GM13976 (cell line): Measurements from ENCODE around the gene SIRT6.
"Not testable (repeated sequence)": the region's sequence is repeated elsewhere in the genome, so short reads cannot be mapped to it uniquely, and the experiment has no call there.

Source experiments
- DNase-seq: peaks from one replicate; pipeline ENCODE4 v3.0.0; 2012; ENCODE audit warnings: low spot score
- in situ Hi-C: fragments of 300-500 bp; cut with MboI; formaldehyde crosslinking; loops from one replicate; pipeline ENCODE4 v1.12.0; 2022; ENCODE audit warnings: low sequenced_read_pairs, mixed read lengths, inconsistent platforms; ENCODE audit not compliant: unreplicated experiment
- TF ChIP-seq, protein P1 (sequence below): IDR thresholded peaks from 2 replicates; pipeline ENCODE4 v1.5.1; 2012; ENCODE audit warnings: borderline replicate concordance, mild to moderate bottlenecking; ENCODE audit not compliant: insufficient read depth; ENCODE audit errors: extremely low read depth, missing control alignments, control extremely low read depth

Gene SIRT6

GRCh38 chr19:4144666-4145249, 37.6 kb downstream of the SIRT6 start:
- TF ChIP-seq, protein P1, sequence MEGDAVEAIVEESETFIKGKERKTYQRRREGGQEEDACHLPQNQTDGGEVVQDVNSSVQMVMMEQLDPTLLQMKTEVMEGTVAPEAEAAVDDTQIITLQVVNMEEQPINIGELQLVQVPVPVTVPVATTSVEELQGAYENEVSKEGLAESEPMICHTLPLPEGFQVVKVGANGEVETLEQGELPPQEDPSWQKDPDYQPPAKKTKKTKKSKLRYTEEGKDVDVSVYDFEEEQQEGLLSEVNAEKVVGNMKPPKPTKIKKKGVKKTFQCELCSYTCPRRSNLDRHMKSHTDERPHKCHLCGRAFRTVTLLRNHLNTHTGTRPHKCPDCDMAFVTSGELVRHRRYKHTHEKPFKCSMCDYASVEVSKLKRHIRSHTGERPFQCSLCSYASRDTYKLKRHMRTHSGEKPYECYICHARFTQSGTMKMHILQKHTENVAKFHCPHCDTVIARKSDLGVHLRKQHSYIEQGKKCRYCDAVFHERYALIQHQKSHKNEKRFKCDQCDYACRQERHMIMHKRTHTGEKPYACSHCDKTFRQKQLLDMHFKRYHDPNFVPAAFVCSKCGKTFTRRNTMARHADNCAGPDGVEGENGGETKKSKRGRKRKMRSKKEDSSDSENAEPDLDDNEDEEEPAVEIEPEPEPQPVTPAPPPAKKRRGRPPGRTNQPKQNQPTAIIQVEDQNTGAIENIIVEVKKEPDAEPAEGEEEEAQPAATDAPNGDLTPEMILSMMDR = no peak
- in situ Hi-C loops = no loop called here
- DNase-seq = peak; percentile 8

- DNase-seq, in situ Hi-C loops: not testable (repeated sequence)
Measured at GRCh38 chr19:4142916-4143315, 39.4 kb downstream of the SIRT6 start.

DNA sequence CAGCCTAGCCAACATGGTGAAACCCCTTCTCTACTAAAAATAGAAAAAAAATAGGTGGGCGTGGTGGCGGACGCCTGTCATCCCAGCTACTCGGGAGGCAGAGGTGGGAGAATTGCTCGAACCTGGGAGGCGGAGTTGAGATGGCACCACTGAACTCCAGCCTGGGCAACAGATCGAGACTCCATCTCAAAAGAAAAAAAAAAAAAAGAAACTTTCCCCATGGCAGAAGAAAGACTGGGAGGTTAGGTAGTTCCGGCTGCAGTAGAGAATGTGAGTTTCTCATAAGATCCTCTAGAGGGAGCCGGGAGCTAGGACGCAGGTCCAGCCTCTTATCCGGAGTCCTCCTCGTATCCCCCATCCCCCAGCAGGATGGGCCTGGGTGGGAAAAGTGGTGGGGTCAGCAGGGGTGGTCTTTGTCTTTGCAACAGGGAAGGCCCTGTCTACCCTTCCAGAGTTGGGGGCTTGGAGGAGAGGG, 42.1 kb downstream of the SIRT6 start:
- DNase-seq = peak; percentile 82
- TF ChIP-seq, protein P1 = peak; percentile 28
- in situ Hi-C loops = no loop called here

DNA sequence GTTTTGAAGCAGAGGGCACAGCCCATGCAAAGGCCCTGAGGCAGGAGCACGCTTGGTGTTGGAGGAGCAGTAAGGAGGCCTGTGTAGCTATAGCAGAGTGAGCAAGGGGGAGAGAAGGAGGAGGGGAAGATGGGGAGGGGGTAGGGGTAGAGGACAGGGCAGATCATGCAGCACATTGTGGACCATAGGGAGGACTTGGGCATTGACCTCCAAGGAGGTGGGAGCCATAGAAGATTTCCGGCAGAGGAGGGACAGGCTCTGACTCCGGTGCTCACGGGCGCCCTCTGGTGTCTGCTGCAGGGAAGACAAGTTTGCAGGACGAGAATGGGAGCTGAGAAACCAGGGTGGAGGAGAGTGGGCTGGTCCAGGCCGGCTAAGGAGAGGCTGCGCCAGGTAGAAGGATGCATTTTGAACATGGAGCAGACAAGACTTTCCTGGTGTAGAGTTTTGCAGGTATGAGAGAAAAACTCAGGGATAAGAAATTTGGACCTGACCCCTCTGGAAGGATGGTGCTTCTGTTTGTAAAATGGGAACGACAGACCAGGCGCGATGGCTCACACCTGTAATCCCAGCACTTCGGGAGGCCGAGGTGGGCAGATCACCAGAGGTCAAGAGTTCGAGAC, 42.6 kb downstream of the SIRT6 start:
- TF ChIP-seq, protein P1 = peak; percentile 96
- DNase-seq = peak; percentile 91

GRCh38 chr19:4138445-4138844, 43.9 kb downstream of the SIRT6 start:
- DNase-seq = no peak
- TF ChIP-seq, protein P1 = no peak
- in situ Hi-C loops = no loop called here

More for the DNA sequence above, 42.6 kb downstream of the SIRT6 start:
- in situ Hi-C loops = no loop called here

DNA sequence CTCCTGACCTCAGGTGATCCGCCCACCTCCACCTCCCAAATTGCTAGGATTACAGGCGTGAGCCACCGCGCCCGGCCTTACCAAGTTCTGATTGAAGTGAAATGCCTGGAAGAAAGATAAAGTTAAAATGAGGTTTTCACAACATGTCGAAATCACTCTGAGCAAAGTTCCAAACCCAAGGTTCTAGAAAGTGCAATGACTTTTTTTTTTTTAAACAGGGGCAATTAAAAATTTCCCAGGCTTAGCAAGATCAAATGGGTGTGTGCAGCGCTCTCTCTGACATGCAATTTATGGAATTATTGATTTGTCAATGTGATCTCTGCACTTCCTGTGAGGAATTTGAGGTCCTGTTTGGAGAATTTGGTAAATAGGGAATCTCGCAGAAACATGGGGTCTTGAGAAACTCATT, 45.7 kb downstream of the SIRT6 start:
- in situ Hi-C loops = no loop called here
- DNase-seq = no peak
- TF ChIP-seq, protein P1 = no peak

DNA sequence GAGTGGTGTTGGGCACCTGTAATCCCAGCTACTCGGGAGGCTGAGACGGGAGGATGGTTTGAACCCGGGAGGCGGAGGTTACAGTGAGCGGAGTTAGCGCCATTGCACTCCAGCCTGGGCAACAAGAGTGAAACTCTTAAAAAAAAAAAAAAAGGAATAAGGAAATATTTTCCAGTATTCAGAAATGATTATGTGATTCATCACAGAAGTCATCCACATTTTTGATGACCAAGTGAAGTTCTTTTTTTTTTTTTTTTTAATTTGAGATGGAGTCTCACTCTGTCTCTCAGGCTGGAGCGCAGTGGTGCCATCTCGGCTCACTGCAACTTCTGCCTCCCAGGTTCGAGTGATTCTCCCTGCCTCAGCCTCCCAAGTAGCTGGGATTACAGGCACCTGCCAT, 47.0 kb downstream of the SIRT6 start:
- in situ Hi-C loops, DNase-seq: not testable (repeated sequence)
